Measurements from ENCODE around the gene UQCC3. TPM values are rescaled to one million over a fixed set of nuclear protein-coding genes. Genes with fewer than 3 reads are reported as not detected.

Gene UQCC3
- total RNA-seq, 1 experiment from 2014 or later: 17.9 TPM

DNA sequence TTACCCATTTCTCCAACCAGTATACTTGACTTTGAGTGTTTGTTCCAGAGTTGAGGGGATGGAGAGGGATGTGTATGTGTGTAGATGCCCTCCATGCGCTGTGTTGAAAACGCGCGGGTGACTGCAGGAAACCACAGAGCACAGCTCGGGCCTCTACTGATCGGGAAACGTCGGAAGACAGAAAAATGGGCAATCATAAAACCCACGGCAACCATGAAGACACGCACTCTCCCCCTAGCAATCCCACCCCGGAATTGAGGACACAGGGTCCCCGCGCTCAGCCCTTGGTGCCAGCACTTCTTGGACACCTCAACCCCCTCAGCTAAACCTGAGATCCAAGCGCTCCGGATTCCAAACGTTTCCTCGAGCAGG is 251 bp upstream of the UQCC3 start:
- DNase-seq (ENCODE audit: low read depth, low spot score): no peak
- no TSS peak for BruUV-seq (replicated peaks)
- H3K4me1 ChIP-seq (ENCODE audit: control insufficient read depth in 1 of 2, insufficient read depth in 2 of 2, low read length in 2 of 2): peaks cover 39 to 65% of the 10 kb centered on the region in 2 experiments
- peaks cover 3 to 11% of the 10 kb centered on the region in 2 experiments; a peak in 2 of 4 replicates for H3K36me3 ChIP-seq (ENCODE audit: control insufficient read depth in 1 of 2, insufficient read depth in 2 of 2, low read length in 2 of 2)
- H3K9me3 ChIP-seq (ENCODE audit: control insufficient read depth in 1 of 2, insufficient read depth in 1 of 2, low read depth in 1 of 2, low read length in 2 of 2): no peaks in the 10 kb centered on the region
- RAD21 ChIA-PET (ENCODE audit: low non-redundant PET in 1 of 2, low total read pairs in 2 of 2, uncharacterized antibody in 2 of 2, unreplicated experiment in 2 of 2): no interaction called here
- POLR2A ChIA-PET: interaction anchor here (0.8 to 4.3 kb wide), 17 partner anchors 10 to 276 kb away, joined by 3 to 22 read pairs (median 4); partner anchors contain the start of genes AHNAK, EEF1G, INTS5 and MTA2
- TF ChIP-seq RAD21 (IDR thresholded peaks at IDR 0.05; ENCODE audit: low read depth) (no peak), ZNF274 (IDR thresholded peaks at IDR 0.05; ENCODE audit: low read depth, low read length) (no peak), CBX3 (IDR thresholded peaks at IDR 0.05; ENCODE audit: low read depth) (no peak), CEBPB (IDR thresholded peaks at IDR 0.05; ENCODE audit: low read depth) (no peak), ELF1 (IDR thresholded peaks at IDR 0.05; ENCODE audit: borderline replicate concordance, low read depth) (no peak), SIN3A (IDR thresholded peaks at IDR 0.05; ENCODE audit: low read depth) (no peak), POLR2A (IDR thresholded peaks at IDR 0.05; ENCODE audit: borderline replicate concordance, extremely low read depth, insufficient read depth, insufficient read length) (no peak), TCF7L2 (IDR thresholded peaks at IDR 0.05; ENCODE audit: borderline replicate concordance, extremely low read depth, insufficient read depth, insufficient read length) (no peak), EZH2phosphoT487 (IDR thresholded peaks at IDR 0.05; ENCODE audit: borderline replicate concordance) (no peak), SP1 (IDR thresholded peaks at IDR 0.05; ENCODE audit: low read depth) (no peak), JUND (IDR thresholded peaks at IDR 0.05) (no peak), POLR2AphosphoS5 (IDR thresholded peaks at IDR 0.05; ENCODE audit: low read depth, low read length) (no peak), EZH2 (IDR thresholded peaks at IDR 0.05) (no peak)
- TF ChIP-seq, protein P1, sequence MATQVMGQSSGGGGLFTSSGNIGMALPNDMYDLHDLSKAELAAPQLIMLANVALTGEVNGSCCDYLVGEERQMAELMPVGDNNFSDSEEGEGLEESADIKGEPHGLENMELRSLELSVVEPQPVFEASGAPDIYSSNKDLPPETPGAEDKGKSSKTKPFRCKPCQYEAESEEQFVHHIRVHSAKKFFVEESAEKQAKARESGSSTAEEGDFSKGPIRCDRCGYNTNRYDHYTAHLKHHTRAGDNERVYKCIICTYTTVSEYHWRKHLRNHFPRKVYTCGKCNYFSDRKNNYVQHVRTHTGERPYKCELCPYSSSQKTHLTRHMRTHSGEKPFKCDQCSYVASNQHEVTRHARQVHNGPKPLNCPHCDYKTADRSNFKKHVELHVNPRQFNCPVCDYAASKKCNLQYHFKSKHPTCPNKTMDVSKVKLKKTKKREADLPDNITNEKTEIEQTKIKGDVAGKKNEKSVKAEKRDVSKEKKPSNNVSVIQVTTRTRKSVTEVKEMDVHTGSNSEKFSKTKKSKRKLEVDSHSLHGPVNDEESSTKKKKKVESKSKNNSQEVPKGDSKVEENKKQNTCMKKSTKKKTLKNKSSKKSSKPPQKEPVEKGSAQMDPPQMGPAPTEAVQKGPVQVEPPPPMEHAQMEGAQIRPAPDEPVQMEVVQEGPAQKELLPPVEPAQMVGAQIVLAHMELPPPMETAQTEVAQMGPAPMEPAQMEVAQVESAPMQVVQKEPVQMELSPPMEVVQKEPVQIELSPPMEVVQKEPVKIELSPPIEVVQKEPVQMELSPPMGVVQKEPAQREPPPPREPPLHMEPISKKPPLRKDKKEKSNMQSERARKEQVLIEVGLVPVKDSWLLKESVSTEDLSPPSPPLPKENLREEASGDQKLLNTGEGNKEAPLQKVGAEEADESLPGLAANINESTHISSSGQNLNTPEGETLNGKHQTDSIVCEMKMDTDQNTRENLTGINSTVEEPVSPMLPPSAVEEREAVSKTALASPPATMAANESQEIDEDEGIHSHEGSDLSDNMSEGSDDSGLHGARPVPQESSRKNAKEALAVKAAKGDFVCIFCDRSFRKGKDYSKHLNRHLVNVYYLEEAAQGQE (IDR thresholded peaks at IDR 0.05; ENCODE audit: low read depth): no peak
- TF ChIP-seq, protein P2, sequence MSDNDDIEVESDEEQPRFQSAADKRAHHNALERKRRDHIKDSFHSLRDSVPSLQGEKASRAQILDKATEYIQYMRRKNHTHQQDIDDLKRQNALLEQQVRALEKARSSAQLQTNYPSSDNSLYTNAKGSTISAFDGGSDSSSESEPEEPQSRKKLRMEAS (IDR thresholded peaks at IDR 0.05): no peak
- TF ChIP-seq, protein P3, sequence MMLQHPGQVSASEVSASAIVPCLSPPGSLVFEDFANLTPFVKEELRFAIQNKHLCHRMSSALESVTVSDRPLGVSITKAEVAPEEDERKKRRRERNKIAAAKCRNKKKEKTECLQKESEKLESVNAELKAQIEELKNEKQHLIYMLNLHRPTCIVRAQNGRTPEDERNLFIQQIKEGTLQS (IDR thresholded peaks at IDR 0.05): no peak
- TF ChIP-seq, protein P4, sequence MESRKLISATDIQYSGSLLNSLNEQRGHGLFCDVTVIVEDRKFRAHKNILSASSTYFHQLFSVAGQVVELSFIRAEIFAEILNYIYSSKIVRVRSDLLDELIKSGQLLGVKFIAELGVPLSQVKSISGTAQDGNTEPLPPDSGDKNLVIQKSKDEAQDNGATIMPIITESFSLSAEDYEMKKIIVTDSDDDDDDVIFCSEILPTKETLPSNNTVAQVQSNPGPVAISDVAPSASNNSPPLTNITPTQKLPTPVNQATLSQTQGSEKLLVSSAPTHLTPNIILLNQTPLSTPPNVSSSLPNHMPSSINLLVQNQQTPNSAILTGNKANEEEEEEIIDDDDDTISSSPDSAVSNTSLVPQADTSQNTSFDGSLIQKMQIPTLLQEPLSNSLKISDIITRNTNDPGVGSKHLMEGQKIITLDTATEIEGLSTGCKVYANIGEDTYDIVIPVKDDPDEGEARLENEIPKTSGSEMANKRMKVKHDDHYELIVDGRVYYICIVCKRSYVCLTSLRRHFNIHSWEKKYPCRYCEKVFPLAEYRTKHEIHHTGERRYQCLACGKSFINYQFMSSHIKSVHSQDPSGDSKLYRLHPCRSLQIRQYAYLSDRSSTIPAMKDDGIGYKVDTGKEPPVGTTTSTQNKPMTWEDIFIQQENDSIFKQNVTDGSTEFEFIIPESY (IDR thresholded peaks at IDR 0.05; ENCODE audit: extremely low read depth, insufficient replicate concordance, low read length): no peak
- TF ChIP-seq, protein P5, sequence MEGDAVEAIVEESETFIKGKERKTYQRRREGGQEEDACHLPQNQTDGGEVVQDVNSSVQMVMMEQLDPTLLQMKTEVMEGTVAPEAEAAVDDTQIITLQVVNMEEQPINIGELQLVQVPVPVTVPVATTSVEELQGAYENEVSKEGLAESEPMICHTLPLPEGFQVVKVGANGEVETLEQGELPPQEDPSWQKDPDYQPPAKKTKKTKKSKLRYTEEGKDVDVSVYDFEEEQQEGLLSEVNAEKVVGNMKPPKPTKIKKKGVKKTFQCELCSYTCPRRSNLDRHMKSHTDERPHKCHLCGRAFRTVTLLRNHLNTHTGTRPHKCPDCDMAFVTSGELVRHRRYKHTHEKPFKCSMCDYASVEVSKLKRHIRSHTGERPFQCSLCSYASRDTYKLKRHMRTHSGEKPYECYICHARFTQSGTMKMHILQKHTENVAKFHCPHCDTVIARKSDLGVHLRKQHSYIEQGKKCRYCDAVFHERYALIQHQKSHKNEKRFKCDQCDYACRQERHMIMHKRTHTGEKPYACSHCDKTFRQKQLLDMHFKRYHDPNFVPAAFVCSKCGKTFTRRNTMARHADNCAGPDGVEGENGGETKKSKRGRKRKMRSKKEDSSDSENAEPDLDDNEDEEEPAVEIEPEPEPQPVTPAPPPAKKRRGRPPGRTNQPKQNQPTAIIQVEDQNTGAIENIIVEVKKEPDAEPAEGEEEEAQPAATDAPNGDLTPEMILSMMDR (IDR thresholded peaks at IDR 0.05 in 2 of 3, conservative IDR thresholded peaks at IDR 0.05 in 1 of 3; ENCODE audit: borderline replicate concordance in 1 of 3, insufficient read depth in 1 of 3, low read depth in 2 of 3, low read length in 2 of 3): no peak
- peak overlapping the region; percentile 1 for H2AFZ ChIP-seq (ENCODE audit: low read depth, low read length, poor library complexity, severe bottlenecking)
- intact Hi-C loops (cut with micrococcal nuclease): loop anchor here (5.0 to 10.0 kb wide), 3 partner anchors 79 to 116 kb away; partner anchors contain the start of genes POLR2G, TMEM179B and TUT1
- H3K9me2 ChIP-seq (ENCODE audit: insufficient read depth): no peaks in the 10 kb centered on the region
- H3K27ac ChIP-seq (ENCODE audit: low read depth, low read length): peak overlapping the region; percentile 98
- no peaks in the 10 kb centered on the region for H4K20me1 ChIP-seq (ENCODE audit: insufficient read depth)
- H3K4me2 ChIP-seq (ENCODE audit: low read length): peak overlapping the region; percentile 95
- no peaks in the 10 kb centered on the region for H3K27me3 ChIP-seq (ENCODE audit: insufficient read depth, low read length)
- CTCF ChIA-PET: interaction anchor here (1.4 to 2.9 kb wide), 2 partner anchors 10 to 69 kb away, joined by 3 to 16 read pairs; partner anchors contain the start of gene MTA2
- peaks cover 76% of the 10 kb centered on the region for H3K79me2 ChIP-seq (ENCODE audit: insufficient read depth, low read length)
- H3K9ac ChIP-seq (ENCODE audit: low read length): peak overlapping the region; percentile 100
- ATAC-seq: peak; percentile 10; the same call in 1 of the 2 replicates
- H3K4me3 ChIP-seq (replicated peaks in 1 of 2; ENCODE audit: low read depth in 1 of 2, low read length in 2 of 2): peak overlapping the region; percentile 96 to 97

All from HCT116 (cell line).